HFFc6 (cell line): Measurements from ENCODE around the gene HEMK1. TPM values are rescaled to one million over a fixed set of nuclear protein-coding genes. Genes with fewer than 3 reads are reported as not detected.

ENCODE experiments used
- DNase-seq: peaks from one replicate; pipeline ENCODE4 v3.0.0-alpha.2; 2018
- H3K27ac Mint-ChIP-seq: 2 replicates; pipeline ENCODE4 v1.8.0; 2020; ENCODE audit warnings: mild to moderate bottlenecking, mixed read lengths
- H3K27me3 Mint-ChIP-seq: 2 replicates; pipeline ENCODE4 v1.8.0; 2021; ENCODE audit warnings: mild to moderate bottlenecking, moderate library complexity, mixed read lengths; ENCODE audit not compliant: insufficient read depth
- H3K36me3 Mint-ChIP-seq: 2 replicates; pipeline ENCODE4 v1.8.0; 2021; ENCODE audit warnings: low read depth, mixed read lengths
- H3K4me1 Mint-ChIP-seq: 2 replicates; pipeline ENCODE4 v1.8.0; 2020; ENCODE audit warnings: low read depth, mixed read lengths
- H3K4me3 Mint-ChIP-seq: 2 replicates; pipeline ENCODE4 v1.8.0; 2020; ENCODE audit warnings: mild to moderate bottlenecking, moderate library complexity, mixed read lengths
- H3K9me3 Mint-ChIP-seq: 2 replicates; pipeline ENCODE4 v1.8.0; 2020; ENCODE audit warnings: mild to moderate bottlenecking, mixed read lengths
- total RNA-seq, 6 experiments: library from RNA; stranded (reverse); fragmentation: NEBNext Ultra II Directional; extraction: Animal tissue kit (Norgen Biotek cat#: 25700); gene quantifications; 2 replicates in 1 of 6; 3 replicates in 5 of 6; pipeline ENCODE4 v1.2.3, GENCODE V29; 2021
- TF ChIP-seq, protein P1 (sequence below): fragments of 200-600 bp; sonication (generic); IDR thresholded peaks from 2 replicates; pipeline ENCODE4 v1.5.0; 2021; ENCODE audit warnings: antibody characterized with exemption, mild to moderate bottlenecking

Gene HEMK1
- total RNA-seq, 6 experiments from 2014 or later: 17.9 to 20.7 (median 19.2) TPM

- Mint-ChIP-seq H3K4me3 (peak overlapping the region; percentile 87; the same call in 1 of the 2 replicates), H3K27me3 (peaks cover 3% of the 10 kb centered on the region; the same call in 1 of the 2 replicates), H3K36me3 (no peaks in the 10 kb centered on the region), H3K9me3 (no peaks in the 10 kb centered on the region), H3K4me1 (peaks cover 30% of the 10 kb centered on the region), H3K27ac (no peak overlapping the region)
- no peak for DNase-seq
- TF ChIP-seq, protein P1, sequence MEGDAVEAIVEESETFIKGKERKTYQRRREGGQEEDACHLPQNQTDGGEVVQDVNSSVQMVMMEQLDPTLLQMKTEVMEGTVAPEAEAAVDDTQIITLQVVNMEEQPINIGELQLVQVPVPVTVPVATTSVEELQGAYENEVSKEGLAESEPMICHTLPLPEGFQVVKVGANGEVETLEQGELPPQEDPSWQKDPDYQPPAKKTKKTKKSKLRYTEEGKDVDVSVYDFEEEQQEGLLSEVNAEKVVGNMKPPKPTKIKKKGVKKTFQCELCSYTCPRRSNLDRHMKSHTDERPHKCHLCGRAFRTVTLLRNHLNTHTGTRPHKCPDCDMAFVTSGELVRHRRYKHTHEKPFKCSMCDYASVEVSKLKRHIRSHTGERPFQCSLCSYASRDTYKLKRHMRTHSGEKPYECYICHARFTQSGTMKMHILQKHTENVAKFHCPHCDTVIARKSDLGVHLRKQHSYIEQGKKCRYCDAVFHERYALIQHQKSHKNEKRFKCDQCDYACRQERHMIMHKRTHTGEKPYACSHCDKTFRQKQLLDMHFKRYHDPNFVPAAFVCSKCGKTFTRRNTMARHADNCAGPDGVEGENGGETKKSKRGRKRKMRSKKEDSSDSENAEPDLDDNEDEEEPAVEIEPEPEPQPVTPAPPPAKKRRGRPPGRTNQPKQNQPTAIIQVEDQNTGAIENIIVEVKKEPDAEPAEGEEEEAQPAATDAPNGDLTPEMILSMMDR: no peak
These were observed 43.9 kb downstream of the HEMK1 start for GRCh38 chr3:50612970-50613846.

- Mint-ChIP-seq H3K4me1 (peaks cover 49% of the 10 kb centered on the region), H3K9me3 (no peaks in the 10 kb centered on the region), H3K27me3 (peaks cover 3% of the 10 kb centered on the region; the same call in 1 of the 2 replicates), H3K4me3 (no peak overlapping the region), H3K27ac (no peak overlapping the region), H3K36me3 (peaks cover 6% of the 10 kb centered on the region)
- DNase-seq: no peak
- TF ChIP-seq, protein P1: no peak
These were observed 45.9 kb downstream of the HEMK1 start for GRCh38 chr3:50615190-50615589.

DNA sequence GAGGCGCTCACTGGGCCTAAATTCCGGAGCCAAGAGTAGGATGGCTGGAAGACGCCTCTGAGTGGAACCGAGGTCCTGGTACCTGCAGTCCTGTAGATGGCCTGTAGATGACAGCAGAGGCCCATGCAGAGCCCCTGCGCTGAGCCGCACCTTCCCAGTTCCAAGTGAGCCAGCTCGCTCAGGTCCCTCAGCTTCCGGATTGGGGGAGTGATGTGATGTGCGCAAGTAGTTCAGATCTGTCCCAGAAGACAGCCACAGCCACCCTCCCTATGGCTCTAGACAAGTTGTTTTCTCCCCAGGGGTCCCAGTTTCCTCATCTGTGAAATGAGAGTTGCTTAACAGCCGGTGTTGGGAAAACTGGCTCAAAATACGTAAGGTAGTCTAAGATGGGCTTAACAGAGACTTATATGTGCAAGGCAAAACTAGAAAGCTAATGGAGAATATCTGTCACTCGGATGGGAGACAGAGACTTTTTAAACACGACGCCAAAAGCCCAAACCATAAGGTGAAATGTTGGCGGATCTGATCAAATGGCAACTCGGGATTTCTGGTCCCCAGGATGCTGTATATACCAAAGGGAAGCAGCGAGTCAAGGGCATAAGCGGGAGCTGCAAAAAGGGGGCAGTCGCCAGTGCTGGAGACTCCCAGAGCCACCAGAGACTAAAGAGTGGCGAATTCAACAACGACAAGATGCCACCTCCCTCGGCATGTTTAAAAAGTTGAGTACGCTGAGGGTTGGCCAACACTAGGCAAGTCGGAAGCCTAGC, 46.9 kb downstream of the HEMK1 start:
- H3K4me3 Mint-ChIP-seq: peak overlapping the region; percentile 89
- H3K27ac Mint-ChIP-seq: peak overlapping the region; percentile 62
- TF ChIP-seq, protein P1: peak; percentile 96
- peaks cover 52% of the 10 kb centered on the region for H3K4me1 Mint-ChIP-seq
- no peaks in the 10 kb centered on the region for H3K9me3 Mint-ChIP-seq
- peaks cover 3% of the 10 kb centered on the region; the same call in 1 of the 2 replicates for H3K27me3 Mint-ChIP-seq
- H3K36me3 Mint-ChIP-seq: peaks cover 13% of the 10 kb centered on the region
- DNase-seq: peak; percentile 78

DNA sequence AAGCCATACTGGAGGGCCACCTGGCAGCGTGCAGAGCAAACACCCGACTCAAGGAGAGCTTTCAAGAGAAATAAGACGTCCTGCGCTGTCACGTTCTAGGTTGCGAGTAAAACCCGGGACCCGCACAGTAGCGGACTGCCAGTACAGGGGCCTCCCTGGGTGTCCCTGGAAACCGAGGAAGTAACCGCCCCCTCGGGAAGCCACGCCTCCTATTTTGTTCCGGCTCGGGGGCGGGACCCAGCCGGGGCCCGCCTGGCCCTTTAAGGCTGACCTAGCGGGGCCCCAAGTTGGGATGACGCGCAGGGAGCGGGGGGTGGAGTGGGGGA, 47.4 kb downstream of the HEMK1 start:
- Mint-ChIP-seq H3K27ac (peak overlapping the region; percentile 62), H3K27me3 (peaks cover 3% of the 10 kb centered on the region; the same call in 1 of the 2 replicates), H3K4me3 (peak overlapping the region; percentile 89), H3K9me3 (no peaks in the 10 kb centered on the region), H3K36me3 (peaks cover 13% of the 10 kb centered on the region), H3K4me1 (peaks cover 52% of the 10 kb centered on the region)
- TF ChIP-seq, protein P1: no peak
- peak; percentile 78 for DNase-seq

DNA sequence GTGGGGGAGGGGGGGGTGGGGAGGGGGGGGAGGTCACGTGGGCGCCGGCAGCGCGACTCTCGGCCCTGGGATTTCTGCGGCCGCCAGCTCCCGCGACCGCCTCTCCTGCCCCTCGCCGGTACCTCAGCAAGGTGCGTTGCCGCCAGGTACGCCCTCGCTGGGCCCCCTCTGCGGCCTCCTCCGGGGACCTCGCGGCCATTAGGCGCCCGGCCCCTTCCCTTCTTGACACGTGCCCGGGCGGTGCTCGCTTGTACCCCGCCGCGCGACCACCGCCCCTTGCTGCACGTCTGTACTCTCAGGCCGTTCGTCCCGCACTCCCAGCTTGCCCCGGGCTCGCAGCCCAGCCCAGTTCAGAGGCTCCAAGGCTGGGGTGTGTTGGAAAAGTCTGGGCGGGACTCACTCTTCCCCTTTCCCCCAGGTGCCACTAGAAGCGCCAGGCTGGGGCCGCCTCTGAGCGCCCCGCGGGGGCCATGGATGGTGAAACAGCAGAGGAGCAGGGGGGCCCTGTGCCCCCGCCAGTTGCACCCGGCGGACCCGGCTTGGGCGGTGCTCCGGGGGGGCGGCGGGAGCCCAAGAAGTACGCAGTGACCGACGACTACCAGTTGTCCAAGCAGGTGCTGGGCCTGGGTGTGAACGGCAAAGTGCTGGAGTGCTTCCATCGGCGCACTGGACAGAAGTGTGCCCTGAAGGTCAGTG, 47.9 kb downstream of the HEMK1 start, which contains the start of gene MAPKAPK3:
Gene MAPKAPK3 (plus strand): TSS at position 56 of the 696 bp plus-strand sequence. CDS start 415 bp downstream, at position 471.
- TF ChIP-seq, protein P1: peak; percentile 44
- Mint-ChIP-seq H3K4me3 (peak within 1 kb of the TSS; percentile 89), H3K27ac (peak within 1 kb of the TSS; percentile 73), H3K27me3 (peaks cover 3% of the 10 kb centered on the region; the same call in 1 of the 2 replicates), H3K4me1 (peaks cover 48% of the 10 kb centered on the region), H3K36me3 (peaks cover 13% of the 10 kb centered on the region), H3K9me3 (no peaks in the 10 kb centered on the region)
- DNase-seq: no peak
